GM10266 (cell line): ENCODE data around the gene GABARAPL1.

Experiments
- DNase-seq: peaks from one replicate; pipeline ENCODE4 v3.0.0; 2012; ENCODE audit errors: extremely low spot score
- TF ChIP-seq, protein P1 (sequence below): IDR thresholded peaks from 2 replicates; pipeline ENCODE4 v1.5.1; 2012; ENCODE audit warnings: mild to moderate bottlenecking, low read depth; ENCODE audit not compliant: control insufficient read depth, insufficient read depth; ENCODE audit errors: missing control alignments

The GABARAPL1 gene

DNA sequence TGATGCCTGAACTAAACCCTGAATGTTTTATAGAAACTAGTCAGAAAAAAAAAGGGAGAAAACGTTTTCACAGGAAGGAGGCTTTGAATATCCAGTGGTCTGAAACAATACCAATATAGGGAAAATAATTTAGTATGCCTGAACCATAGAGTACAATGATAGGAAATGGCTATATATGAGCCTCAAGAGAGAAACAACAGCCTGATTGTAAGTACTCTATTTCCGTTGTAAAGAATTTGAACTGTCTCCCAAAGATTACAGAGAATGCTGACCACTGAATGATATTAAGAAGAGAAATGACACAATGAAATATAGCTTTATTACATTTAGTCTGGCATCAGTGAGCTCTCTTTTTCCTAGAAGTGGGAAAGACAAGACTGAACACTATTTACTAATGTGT is 5.5 kb upstream of the GABARAPL1 start:
- TF ChIP-seq, protein P1, sequence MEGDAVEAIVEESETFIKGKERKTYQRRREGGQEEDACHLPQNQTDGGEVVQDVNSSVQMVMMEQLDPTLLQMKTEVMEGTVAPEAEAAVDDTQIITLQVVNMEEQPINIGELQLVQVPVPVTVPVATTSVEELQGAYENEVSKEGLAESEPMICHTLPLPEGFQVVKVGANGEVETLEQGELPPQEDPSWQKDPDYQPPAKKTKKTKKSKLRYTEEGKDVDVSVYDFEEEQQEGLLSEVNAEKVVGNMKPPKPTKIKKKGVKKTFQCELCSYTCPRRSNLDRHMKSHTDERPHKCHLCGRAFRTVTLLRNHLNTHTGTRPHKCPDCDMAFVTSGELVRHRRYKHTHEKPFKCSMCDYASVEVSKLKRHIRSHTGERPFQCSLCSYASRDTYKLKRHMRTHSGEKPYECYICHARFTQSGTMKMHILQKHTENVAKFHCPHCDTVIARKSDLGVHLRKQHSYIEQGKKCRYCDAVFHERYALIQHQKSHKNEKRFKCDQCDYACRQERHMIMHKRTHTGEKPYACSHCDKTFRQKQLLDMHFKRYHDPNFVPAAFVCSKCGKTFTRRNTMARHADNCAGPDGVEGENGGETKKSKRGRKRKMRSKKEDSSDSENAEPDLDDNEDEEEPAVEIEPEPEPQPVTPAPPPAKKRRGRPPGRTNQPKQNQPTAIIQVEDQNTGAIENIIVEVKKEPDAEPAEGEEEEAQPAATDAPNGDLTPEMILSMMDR, result no peak
- DNase-seq, result no peak

DNA sequence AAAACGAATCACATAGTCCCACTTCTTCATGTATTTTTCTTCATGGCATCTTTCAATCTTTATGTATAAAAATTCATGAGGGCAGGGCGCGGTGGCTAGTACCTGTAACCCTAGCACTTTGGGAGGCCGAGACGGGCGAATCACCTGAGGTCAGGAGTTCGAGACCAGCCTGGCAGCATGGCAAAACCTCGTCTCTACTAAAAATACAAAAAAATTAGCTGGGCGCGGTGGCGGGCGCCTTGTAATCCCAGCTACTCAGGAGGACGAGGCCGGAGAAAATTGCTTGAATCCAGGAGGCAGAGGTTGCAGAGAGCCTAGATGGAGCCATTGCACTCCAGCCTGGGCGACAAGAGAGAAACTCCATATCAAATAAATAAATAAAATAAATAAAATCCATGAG is 2.5 kb upstream of the GABARAPL1 start:
- no peak for DNase-seq
- TF ChIP-seq, protein P1, result no peak

DNA sequence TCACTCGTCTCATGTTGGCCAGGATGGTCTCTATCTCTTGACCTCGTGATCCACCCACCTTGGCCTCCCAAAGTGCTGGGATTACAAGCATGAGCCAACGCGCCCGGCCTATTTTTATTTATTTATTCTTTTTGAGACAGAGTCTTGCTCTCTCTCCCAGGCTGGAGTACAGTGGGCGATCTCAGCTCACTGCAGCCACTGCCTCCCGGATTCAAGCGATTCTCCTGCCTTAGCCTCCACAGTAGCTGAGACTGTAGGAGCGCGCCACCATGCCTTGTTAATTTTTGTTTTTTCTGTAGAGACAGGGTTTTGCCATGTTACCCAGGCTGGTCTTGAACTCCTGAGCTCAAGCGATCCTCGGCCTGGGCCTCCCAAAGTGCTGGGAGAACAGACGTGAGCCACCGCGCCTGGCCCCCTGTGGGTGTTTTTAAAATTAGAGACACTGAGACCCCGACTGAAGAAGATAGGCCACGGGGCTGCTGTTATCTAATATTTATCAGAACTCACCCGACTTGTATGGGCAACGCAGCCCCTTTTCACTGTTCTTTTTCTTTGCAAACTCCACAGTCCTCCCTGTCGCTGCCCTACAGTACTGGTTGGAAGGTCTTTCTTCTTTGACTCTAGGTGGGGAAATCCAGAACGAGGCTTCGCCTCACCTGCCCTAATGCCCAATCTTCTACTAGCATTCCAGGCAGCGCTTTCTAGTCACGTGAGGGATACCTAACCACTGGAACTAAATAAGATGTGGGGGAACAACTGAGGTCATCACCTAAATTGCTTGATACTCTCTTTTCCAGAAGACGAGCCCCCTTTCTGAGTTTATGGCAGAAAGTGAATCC is 1.4 kb upstream of the GABARAPL1 start:
- TF ChIP-seq, protein P1, result no peak
- DNase-seq, result no peak

DNA sequence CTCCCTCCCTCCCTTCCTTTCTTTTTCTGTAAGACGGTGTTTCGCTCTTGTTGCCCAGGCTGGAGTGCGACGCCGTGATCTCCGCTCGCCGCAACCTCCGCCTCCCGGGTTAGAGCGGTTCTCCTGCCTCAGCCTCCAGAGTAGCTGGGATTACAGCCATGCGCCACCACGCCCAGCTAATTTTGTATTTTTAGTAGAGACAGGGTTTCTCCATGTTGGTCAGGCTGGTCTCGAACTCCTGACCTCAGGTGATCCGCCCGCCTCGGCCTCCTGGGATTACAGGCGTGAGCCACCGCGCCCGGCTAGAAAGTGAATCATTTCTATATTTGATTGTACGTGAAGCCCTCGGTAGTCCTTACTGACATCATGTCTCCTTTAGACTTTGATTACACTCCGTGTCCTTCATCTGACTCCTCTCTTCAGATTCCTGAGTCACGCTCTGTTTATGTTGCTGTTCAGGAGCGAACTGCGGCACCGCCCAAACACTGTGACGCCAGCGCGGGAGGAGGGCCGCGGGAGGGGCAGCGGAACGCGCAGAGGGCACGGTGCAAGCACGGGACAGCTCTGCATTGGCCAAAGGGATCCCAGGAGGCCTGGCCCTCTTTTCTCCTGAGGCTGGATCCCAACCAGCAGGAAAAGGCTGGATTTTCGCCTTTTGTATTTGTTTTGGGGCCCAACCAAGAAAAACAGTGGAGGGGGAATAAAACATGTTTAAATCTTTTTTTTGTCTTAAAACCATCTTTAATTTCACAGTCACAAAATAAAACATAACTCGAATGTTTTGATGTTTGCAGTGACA is 538 bp upstream of the GABARAPL1 start:
- TF ChIP-seq, protein P1, result no peak
- peak; percentile 71 for DNase-seq

DNA sequence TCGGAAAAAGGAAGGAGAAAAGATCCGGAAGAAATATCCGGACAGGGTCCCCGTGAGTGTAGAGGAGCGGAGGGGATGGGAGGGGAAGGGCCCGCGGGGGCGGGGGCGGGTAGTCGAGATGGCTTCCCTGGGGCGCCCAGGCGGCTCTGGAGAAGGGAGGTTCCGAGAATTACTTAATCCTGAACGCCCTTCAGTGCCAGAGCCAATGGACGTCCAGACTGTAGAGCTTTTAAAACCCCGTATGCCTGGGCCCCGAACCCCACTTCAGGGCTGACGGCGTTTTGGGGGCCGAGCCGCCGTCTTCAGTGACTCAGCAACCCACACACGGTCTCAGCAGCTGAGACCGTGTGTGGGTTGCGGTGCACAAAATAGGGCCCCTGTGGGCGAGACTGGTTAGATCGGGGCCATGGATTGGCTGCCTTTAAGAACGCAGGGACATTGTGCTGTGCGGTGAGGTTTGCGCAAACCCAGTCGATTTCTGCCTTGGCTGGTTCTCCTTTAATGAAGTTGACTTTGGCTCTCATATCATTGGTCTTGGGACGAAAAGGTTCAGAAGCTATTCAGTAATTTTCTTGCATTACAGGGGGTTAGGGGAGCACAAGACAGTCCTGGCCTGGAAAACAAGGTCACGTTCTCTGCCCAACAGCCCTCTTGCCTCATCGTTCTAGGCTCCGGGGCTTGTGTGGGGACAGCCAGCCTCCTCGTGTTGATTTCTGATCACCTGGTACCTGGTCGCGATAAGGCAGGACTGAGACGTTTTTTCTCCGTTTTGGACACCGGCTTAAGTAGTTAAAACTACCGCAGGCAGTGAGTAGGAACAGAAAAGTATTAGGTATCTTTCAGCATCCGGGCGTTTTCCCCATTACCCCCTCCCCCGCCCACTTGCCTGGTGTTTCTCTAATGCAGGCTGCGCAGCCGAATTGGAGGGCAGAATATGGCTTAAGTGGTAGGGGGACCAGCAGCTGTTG is 775 bp downstream of the GABARAPL1 start:
- TF ChIP-seq, protein P1, result no peak
- peak; percentile 78 for DNase-seq

DNA sequence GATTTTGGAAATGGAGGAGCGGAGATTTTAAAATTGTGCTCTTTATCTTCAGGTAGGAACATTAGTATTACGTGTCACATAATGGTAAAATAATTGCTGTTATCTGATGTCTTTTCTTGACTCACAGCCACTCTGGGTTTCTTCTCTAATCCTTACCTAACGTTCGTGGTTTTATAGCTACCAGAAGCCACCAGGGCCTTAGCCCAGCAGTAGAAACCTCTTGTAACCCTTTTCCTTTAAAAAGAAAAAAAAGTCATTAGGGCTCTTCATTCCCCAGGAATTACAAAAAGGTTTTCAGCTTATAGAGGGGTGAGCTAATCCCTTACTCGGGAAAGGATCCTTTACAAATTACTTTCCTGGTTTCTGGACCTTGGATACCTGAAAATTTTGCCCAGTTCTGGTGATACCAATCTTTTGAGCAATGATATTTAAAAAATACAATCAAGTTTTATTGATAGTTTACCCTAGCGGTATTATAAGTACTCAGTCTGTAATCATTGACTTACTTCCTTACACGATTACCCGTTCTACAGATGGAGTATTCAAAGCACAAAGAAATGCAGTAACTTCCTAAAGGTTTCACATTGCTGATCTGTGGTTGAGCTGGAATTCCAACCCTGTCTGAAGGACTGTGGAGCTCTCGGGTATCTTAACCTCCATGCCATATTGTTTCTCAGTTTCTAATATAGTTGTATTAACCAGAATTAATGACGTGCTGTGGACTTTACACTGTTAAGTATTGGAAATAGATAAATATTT is 1.6 kb downstream of the GABARAPL1 start:
- no peak for DNase-seq
- TF ChIP-seq, protein P1, result no peak
